Stomach (tissue), 9 donors: Measurements from ENCODE around the gene MYO3B. TPM values are rescaled to one million over a fixed set of nuclear protein-coding genes. Genes with fewer than 3 reads are reported as not detected.
A peak's percentile ranks its signal among the peaks of the same experiment; 100 is the strongest.

Experiments
- DNase-seq, 2 donors: peaks; one replicate each; pipeline versions ENCODE4 v3.0.0 to v3.0.0-alpha.2; 2013 to 2019
- H3K27ac ChIP-seq, 5 donors: fragments of 200-600 bp in 4 of 5; sonication (generic) in 4 of 5; one replicate each; pipeline ENCODE4 v1.5.1; 2013 to 2019; ENCODE audit warnings: mild to moderate bottlenecking in 1 of 5, moderate library complexity in 1 of 5
- H3K27me3 ChIP-seq, 3 donors: fragments of 200-600 bp; sonication (generic); one replicate each; pipeline ENCODE4 v1.5.1; 2017 to 2019; ENCODE audit warnings: mixed run types in 1 of 3
- H3K36me3 ChIP-seq, 4 donors: fragments of 200-600 bp; sonication (generic); 1 replicate in 3 of 4; 2 replicates in 1 of 4; pipeline ENCODE4 v1.5.1; 2016 to 2019
- H3K4me1 ChIP-seq, 4 donors: fragments of 200-600 bp; sonication (generic); one replicate each; pipeline ENCODE4 v1.5.1; 2016 to 2019
- H3K4me3 ChIP-seq, 4 donors: fragments of 200-600 bp; sonication (generic) in 3 of 4; one replicate each; pipeline ENCODE4 v1.5.1; 2016 to 2019; ENCODE audit warnings: mild to moderate bottlenecking in 1 of 4
- H3K9me3 ChIP-seq, 4 donors: fragments of 200-600 bp; sonication (generic); one replicate each; pipeline ENCODE4 v1.5.1; 2016 to 2019
- EP300 ChIP-seq: sonication (generic); formaldehyde crosslinking; IDR thresholded peaks from one replicate; pipeline ENCODE4 v1.6.1; 2017; ENCODE audit warnings: antibody characterized with exemption
- POLR2A ChIP-seq, 4 donors: fragments of 450-650 bp; IDR thresholded peaks; one replicate each; pipeline ENCODE4 v1.6.1; 2016; ENCODE audit warnings: antibody characterized with exemption in 4 of 4, control low read depth in 2 of 4, mild to moderate bottlenecking in 1 of 4, moderate library complexity in 1 of 4
- POLR2AphosphoS5 ChIP-seq, 3 donors: sonication (generic); formaldehyde crosslinking; IDR thresholded peaks; one replicate each; pipeline ENCODE4 v1.6.1; 2016; ENCODE audit warnings: antibody characterized with exemption in 3 of 3
- WGBS, 5 donors: extraction: QIAGEN DNeasy Blood & Tissue Kit in 3 of 5; methylation state at CpG; one replicate each; pipeline versions ENCODE4 v1.1.5 to v1.1.7; 2013 to 2018; 5-methylcytosine and 5-hydroxymethylcytosine counted together
- intact Hi-C: fragments of 100-400 bp; cut with DNase I; formaldehyde crosslinking; loops from one replicate; pipeline ENCODE4 v1.15.1; 2023; ENCODE audit warnings: low total_unique reads
- polyA plus RNA-seq, 3 donors: library from polyadenylated mRNA; stranded (reverse); fragments of 200-250 nt; gene quantifications; one replicate each; pipeline ENCODE4 v1.2.3, GENCODE V29; 2013
- total RNA-seq, 5 donors: library from RNA; depleted of rRNA; stranded (reverse); fragments of >200 nt; gene quantifications; one replicate each; pipeline versions ENCODE4 v1.1.0 to v1.2.3, GENCODE V29; 2014 to 2016
- TF ChIP-seq, protein P1 (sequence below), 7 experiments: fragments of 450-650 bp in 4 of 7; fragments of 200-600 bp in 3 of 7; sonication (generic) in 3 of 7; IDR thresholded peaks; one replicate each; pipeline ENCODE4 v1.5.1; 2016 to 2019; ENCODE audit warnings: antibody characterized with exemption in 7 of 7, control low read depth in 2 of 7, mild to moderate bottlenecking in 1 of 7
- donor health status: healthy with polysubstance abuse.
- donor health status: Bipolar disorder and iron deficiency.
- donor health status: healthy.

The MYO3B gene
- total and polyA plus RNA-seq, 8 donors, result 0.05 to 0.37 TPM; not detected in 6

DNA sequence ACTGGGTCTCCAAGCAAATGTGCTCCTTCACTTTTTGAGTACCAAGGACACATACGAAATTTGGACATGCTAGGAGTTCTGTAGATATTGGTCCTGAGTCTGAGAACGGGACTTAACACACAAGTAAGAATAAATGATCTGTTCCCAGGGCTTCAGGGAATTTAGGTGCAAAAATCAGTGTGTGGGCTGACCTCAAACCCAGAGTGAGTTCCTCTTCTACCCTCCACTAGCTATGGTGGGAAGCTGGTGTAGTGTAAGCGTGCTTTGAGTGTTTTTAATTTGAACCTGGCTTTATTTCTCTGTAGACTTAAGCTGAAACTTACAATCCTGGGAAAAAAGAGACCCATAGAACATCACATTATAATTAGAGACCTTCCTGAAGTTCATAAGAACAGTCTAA, 50.5 kb downstream of the MYO3B start:
- WGBS, 5 donors, result 86 to 89% (median 87%) methylated on average over 3 of the region's 3 CpGs
- Histone ChIP-seq H3K4me3 (no peak overlapping the region), H3K4me1 (peaks cover 0 to 10% (median 0%) of the 10 kb centered on the region in 4 donors), H3K36me3 (no peaks in the 10 kb centered on the region), H3K9me3 (no peaks in the 10 kb centered on the region), H3K27ac (no peak overlapping the region), H3K27me3 (no peaks in the 10 kb centered on the region)
- TF ChIP-seq POLR2A (IDR thresholded peaks at IDR 0.05) (no peak), EP300 (no peak), POLR2AphosphoS5 (IDR thresholded peaks at IDR 0.05) (no peak)
- TF ChIP-seq, protein P1, sequence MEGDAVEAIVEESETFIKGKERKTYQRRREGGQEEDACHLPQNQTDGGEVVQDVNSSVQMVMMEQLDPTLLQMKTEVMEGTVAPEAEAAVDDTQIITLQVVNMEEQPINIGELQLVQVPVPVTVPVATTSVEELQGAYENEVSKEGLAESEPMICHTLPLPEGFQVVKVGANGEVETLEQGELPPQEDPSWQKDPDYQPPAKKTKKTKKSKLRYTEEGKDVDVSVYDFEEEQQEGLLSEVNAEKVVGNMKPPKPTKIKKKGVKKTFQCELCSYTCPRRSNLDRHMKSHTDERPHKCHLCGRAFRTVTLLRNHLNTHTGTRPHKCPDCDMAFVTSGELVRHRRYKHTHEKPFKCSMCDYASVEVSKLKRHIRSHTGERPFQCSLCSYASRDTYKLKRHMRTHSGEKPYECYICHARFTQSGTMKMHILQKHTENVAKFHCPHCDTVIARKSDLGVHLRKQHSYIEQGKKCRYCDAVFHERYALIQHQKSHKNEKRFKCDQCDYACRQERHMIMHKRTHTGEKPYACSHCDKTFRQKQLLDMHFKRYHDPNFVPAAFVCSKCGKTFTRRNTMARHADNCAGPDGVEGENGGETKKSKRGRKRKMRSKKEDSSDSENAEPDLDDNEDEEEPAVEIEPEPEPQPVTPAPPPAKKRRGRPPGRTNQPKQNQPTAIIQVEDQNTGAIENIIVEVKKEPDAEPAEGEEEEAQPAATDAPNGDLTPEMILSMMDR (IDR thresholded peaks at IDR 0.05), result no peak
- intact Hi-C loops, result no loop called here
- no peak for DNase-seq

DNA sequence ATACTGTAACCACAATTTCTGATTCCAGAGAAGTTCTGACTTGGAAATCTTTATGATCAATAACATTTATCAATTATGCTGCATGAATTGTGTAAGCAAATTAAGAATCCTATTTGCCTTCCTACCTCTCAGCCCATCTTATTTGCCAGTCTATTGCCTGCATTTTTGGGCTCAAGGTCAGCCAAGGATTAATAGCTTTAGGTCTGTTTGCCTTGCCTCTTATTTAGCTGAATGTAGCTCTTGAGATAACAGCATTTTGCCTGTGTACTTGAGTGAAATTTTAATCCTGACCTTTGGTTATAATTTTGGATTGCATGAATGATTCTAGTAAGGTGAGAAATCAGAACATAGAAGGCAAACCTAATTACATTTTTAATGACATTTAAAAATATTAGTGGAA, 51.2 kb downstream of the MYO3B start:
- TF ChIP-seq, protein P1 (IDR thresholded peaks at IDR 0.05), result no peak
- TF ChIP-seq POLR2AphosphoS5 (IDR thresholded peaks at IDR 0.05) (no peak), POLR2A (IDR thresholded peaks at IDR 0.05) (no peak), EP300 (no peak)
- peaks cover 0 to 9% (median 0%) of the 10 kb centered on the region in 4 donors for H3K4me1 ChIP-seq
- no peak for DNase-seq
- H3K36me3 ChIP-seq, result no peaks in the 10 kb centered on the region
- no peak overlapping the region for H3K4me3 ChIP-seq
- no peaks in the 10 kb centered on the region for H3K27me3 ChIP-seq
- H3K9me3 ChIP-seq, result no peaks in the 10 kb centered on the region
- intact Hi-C loops, result no loop called here
- no peak overlapping the region for H3K27ac ChIP-seq

DNA sequence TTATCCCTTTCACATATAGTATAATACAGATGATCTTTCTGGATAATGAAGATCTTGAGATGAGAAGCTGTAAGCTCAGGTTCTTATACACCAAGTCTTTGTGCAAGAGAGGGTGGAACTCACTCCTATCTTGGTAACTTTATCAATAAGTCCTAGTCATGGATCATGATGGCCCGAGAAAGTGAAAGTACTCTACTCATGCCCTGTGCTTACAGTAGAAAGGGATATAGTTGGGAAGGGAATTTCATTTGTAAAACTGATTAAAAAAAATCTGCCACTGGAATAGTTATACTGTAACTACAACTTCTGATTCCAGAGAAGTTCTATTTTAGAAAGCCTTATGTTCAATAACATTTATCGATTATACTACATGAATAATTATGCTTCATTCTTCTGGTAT, 51.8 kb downstream of the MYO3B start:
- Histone ChIP-seq H3K27me3 (no peaks in the 10 kb centered on the region), H3K9me3 (no peaks in the 10 kb centered on the region), H3K27ac (no peak overlapping the region), H3K4me3 (no peak overlapping the region), H3K36me3 (no peaks in the 10 kb centered on the region), H3K4me1 (peaks cover 0 to 2% (median 0%) of the 10 kb centered on the region in 4 donors)
- TF ChIP-seq EP300 (no peak), POLR2A (IDR thresholded peaks at IDR 0.05) (no peak), POLR2AphosphoS5 (IDR thresholded peaks at IDR 0.05) (no peak)
- TF ChIP-seq, protein P1 (IDR thresholded peaks at IDR 0.05), result no peak
- 61 to 74% (median 66%) methylated on average over 2 of the region's 2 CpGs for WGBS, 5 donors
- intact Hi-C loops, result no loop called here
- DNase-seq, result no peak

DNA sequence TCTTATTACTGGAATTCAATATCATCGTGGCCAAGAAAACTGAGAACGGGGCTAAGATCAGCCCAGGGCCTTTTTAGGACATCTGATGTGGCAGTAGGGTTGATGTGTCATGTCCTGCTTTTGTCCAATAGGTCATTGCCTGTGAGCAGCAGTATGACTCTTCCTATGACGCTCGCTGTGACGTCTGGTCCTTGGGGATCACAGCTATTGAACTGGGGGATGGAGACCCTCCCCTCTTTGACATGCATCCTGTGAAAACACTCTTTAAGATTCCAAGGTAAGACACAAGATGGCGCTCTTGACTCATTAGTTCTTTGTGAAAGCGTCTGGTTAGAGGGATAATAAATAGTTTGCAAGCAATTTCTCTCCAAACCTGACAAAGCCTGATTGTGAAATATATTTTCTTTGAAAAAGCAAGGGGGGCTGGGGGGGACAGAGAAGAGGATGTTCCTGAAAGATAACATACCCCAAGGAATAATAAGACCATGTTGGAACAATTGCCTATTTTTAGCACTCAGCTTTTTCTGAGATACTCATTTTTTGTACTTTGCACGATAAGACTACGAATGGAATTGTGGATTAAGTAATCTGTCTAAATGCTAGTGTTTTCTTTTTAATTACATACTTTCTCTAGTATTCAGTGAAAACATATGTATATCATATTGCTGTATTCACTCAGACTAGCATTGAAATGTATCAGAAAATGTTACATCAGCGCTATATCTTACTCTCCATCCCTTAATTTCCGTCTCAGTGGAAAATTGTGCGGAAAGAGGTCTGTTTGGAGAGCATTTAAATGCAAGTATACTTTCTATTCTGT, 58.1 kb downstream of the MYO3B start:
- WGBS, 5 donors, result 45 to 52% (median 47%) methylated on average over 12 of the region's 12 CpGs
- no peaks in the 10 kb centered on the region for H3K4me1 ChIP-seq
- DNase-seq, result peak in 1 of 2 donors; percentile 79
- H3K36me3 ChIP-seq, result no peaks in the 10 kb centered on the region
- no peaks in the 10 kb centered on the region for H3K27me3 ChIP-seq
- intact Hi-C loops, result no loop called here
- no peak overlapping the region for H3K4me3 ChIP-seq
- no peak overlapping the region for H3K27ac ChIP-seq
- no peaks in the 10 kb centered on the region for H3K9me3 ChIP-seq
- TF ChIP-seq POLR2A (IDR thresholded peaks at IDR 0.05) (no peak), POLR2AphosphoS5 (IDR thresholded peaks at IDR 0.05) (no peak), EP300 (no peak)
- TF ChIP-seq, protein P1 (IDR thresholded peaks at IDR 0.05), result peak in 2 of 7 experiments; percentile 19 to 38
